GM12878 (cell line): Measurements from ENCODE around the gene CCDC120. TPM values are rescaled to one million over a fixed set of nuclear protein-coding genes. Genes with fewer than 3 reads are reported as not detected.

Experiments
- ATAC-seq: fragments of 200-7000 bp; cut with Tn5 transposase; 3 replicates; pipeline ENCODE4 v1.9.1; 2020; ENCODE audit warnings: mild to moderate bottlenecking, moderate library complexity
- BruUV-seq: library from RNA; stranded (reverse); fragments of 400-500 nt; replicated peaks from 2 replicates; lab custom pipeline; 2021; lab: Mats Ljungman, UMichigan
- CTCF ChIA-PET: fragments of 300-600 bp; sonication (Branson Sonifier 250); formaldehyde crosslinking; extraction: SDS; loops from one replicate; lab custom pipeline; 2021; ENCODE audit warnings: inconsistent platforms; lab: Yijun Ruan, JAX
- POLR2A ChIA-PET: fragments of 350-600 bp; formaldehyde crosslinking; extraction: SDS; loops from one replicate; lab custom pipeline; 2021; ENCODE audit warnings: inconsistent platforms; lab: Charles Lee
- RAD21 ChIA-PET: fragments of 300-600 bp; sonication (Branson Sonifier 250); formaldehyde crosslinking; loops from one replicate; lab custom pipeline; 2023; ENCODE audit warnings: antibody characterized with exemption; ENCODE audit not compliant: unreplicated experiment; lab: Charles Lee
- SMC1A ChIA-PET: fragments of 300-600 bp; sonication (Branson Sonifier 250); formaldehyde crosslinking; loops from one replicate; lab custom pipeline; 2023; ENCODE audit not compliant: unreplicated experiment, uncharacterized antibody; lab: Charles Lee
- DNase-seq: peaks from one replicate; pipeline ENCODE4 v3.0.0-alpha.2; 2011; ENCODE audit warnings: low read depth, low spot score
- FAIRE-seq: peaks from 3 replicates; lab custom pipeline; 2011; peaks lifted over from hg19 to GRCh38; lab: Jason Lieb, UNC
- H2AFZ ChIP-seq: 2 replicates; pipeline ENCODE4 v1.6.0; 2011; ENCODE audit warnings: low read depth, low read length, control low read depth; ENCODE audit not compliant: control insufficient read depth
- H3K27ac ChIP-seq: 2 replicates; pipeline ENCODE4 v1.5.1; 2011; ENCODE audit warnings: control low read depth; ENCODE audit not compliant: control insufficient read depth, insufficient read depth
- H3K27me3 ChIP-seq, 2 experiments: replicated peaks in 1 of 2; 2 replicates each; pipeline versions ENCODE4 v1.6.0 to v1.6.1; 2011; ENCODE audit warnings: low read length in 1 of 2; ENCODE audit not compliant: control insufficient read depth in 2 of 2, insufficient read depth in 2 of 2
- H3K36me3 ChIP-seq, 2 experiments: 2 replicates each; pipeline ENCODE4 v1.5.1; 2011; ENCODE audit warnings: low read length in 1 of 2; ENCODE audit not compliant: control insufficient read depth in 2 of 2, insufficient read depth in 2 of 2
- H3K4me1 ChIP-seq: 2 replicates; pipeline ENCODE4 v1.6.1; 2011; ENCODE audit warnings: mild to moderate bottlenecking, low read length, moderate library complexity, mixed read lengths; ENCODE audit not compliant: control insufficient read depth, insufficient read depth
- H3K4me2 ChIP-seq: 2 replicates; pipeline ENCODE4 v1.6.0; 2011; ENCODE audit warnings: control low read depth; ENCODE audit not compliant: control insufficient read depth, insufficient read depth
- H3K4me3 ChIP-seq: fragments of 200-600 bp; sonication (generic); 2 replicates; pipeline ENCODE4 v1.5.1; 2016
- H3K79me2 ChIP-seq: 2 replicates; pipeline ENCODE4 v1.6.0; 2011; ENCODE audit warnings: low read length; ENCODE audit not compliant: control insufficient read depth, insufficient read depth
- H3K9ac ChIP-seq: 2 replicates; pipeline ENCODE4 v1.8.0; 2011; ENCODE audit warnings: low read length, control low read depth, mixed read lengths; ENCODE audit not compliant: control insufficient read depth, insufficient read depth
- H3K9me3 ChIP-seq: replicated peaks from 3 replicates; pipeline ENCODE4 v1.5.1; 2011; ENCODE audit warnings: mild to moderate bottlenecking, low read length; ENCODE audit not compliant: control insufficient read depth, insufficient read depth
- H4K20me1 ChIP-seq: 2 replicates; pipeline ENCODE4 v1.6.0; 2011; ENCODE audit not compliant: control insufficient read depth, insufficient read depth
- BCL11A ChIP-seq: IDR thresholded peaks from 2 replicates; pipeline ENCODE4 v1.6.1; 2011; ENCODE audit warnings: low read depth, low read length
- CHD4 ChIP-seq: fragments of 200-600 bp; sonication (generic); IDR thresholded peaks from 2 replicates; pipeline ENCODE4 v1.6.1; 2016; ENCODE audit warnings: mild to moderate bottlenecking
- JUNB ChIP-seq: IDR thresholded peaks from 2 replicates; pipeline ENCODE4 v1.6.1; 2016; ENCODE audit warnings: antibody characterized with exemption, mild to moderate bottlenecking
- MTA2 ChIP-seq: fragments of 450-650 bp; IDR thresholded peaks from 2 replicates; pipeline ENCODE4 v1.6.1; 2016; ENCODE audit warnings: low read depth, mild to moderate bottlenecking, moderate library complexity
- NR2C2 ChIP-seq: IDR thresholded peaks from 2 replicates; pipeline ENCODE4 v1.6.1; 2011; ENCODE audit warnings: borderline replicate concordance, low read depth; ENCODE audit not compliant: control insufficient read depth, insufficient read length
- POLR2A ChIP-seq: IDR thresholded peaks from 2 replicates; pipeline ENCODE4 v1.6.1; 2011; ENCODE audit warnings: low read depth, mild to moderate bottlenecking, low read length
- REST ChIP-seq: IDR thresholded peaks from 2 replicates; pipeline ENCODE4 v1.6.1; 2012; ENCODE audit warnings: mild to moderate bottlenecking, low read depth, low read length
- SP1 ChIP-seq: IDR thresholded peaks from one replicate; pipeline ENCODE4 v1.6.1; 2011; ENCODE audit warnings: low read depth, low read length
- STAT3 ChIP-seq: IDR thresholded peaks from 2 replicates; pipeline ENCODE4 v1.6.1; 2011; ENCODE audit warnings: low read depth, low read length, improper control_type of control experiment
- WGBS: methylation state at CpG from one replicate; pipeline ENCODE4 v1.1.6; 2016; ENCODE audit warnings: low lambda C conversion rate; ENCODE audit not compliant: insufficient replicate concordance, insufficient coverage; ENCODE audit errors: missing lambda C conversion rate; 5-methylcytosine and 5-hydroxymethylcytosine counted together
- in situ Hi-C: fragments of 300-500 bp; cut with MboI; formaldehyde crosslinking; loops from 9 replicates; pipeline ENCODE4 v1.14.3; 2018; ENCODE audit warnings: mixed read lengths
- intact Hi-C: fragments of 100-400 bp; cut with micrococcal nuclease; formaldehyde crosslinking; loops from one replicate; pipeline ENCODE4 v1.14.2; 2022; ENCODE audit not compliant: unreplicated experiment
- polyA plus RNA-seq, 11 experiments: library from polyadenylated mRNA; depleted of rRNA in 4 of 11; unstranded in 6 of 11; stranded (reverse) in 5 of 11; fragments of >200 nt; fragmentation: Nextera tagmentation in 4 of 11; fragmentation: Illumina TruSeq in 1 of 11; extraction: Ambion mirVana in 4 of 11; extraction: Trizol in 1 of 11; gene quantifications; 1 replicate in 1 of 11; 2 replicates in 10 of 11; pipeline versions ENCODE4 v1.2.1 to v1.2.3, GENCODE V29; 2011 to 2016; ENCODE audit warnings: inconsistent platforms in 2 of 11, missing spikeins in 2 of 11, low read depth in 1 of 11
- total RNA-seq, 4 experiments: library from RNA; depleted of rRNA in 3 of 4; stranded (reverse); fragments of >200 nt in 3 of 4; fragmentation: Illumina TruSeq in 1 of 4; extraction: Trizol in 1 of 4; gene quantifications; 2 replicates each; pipeline versions ENCODE4 v1.2.1 to v1.2.3, GENCODE V29; 2013 to 2021

Gene CCDC120
- total and polyA plus RNA-seq, 10 of the 15 experiments (the other 5 are each of a cell fraction or from before 2014, with no cell fraction given) = 0.11 to 4.1 (median 0.76) TPM

GRCh38 chrX:49106296-49106695 is 47.5 kb downstream of the CCDC120 start:
- Histone ChIP-seq H3K27me3 (no peaks in the 10 kb centered on the region), H3K9ac (no peak overlapping the region), H3K4me1 (no peaks in the 10 kb centered on the region), H3K79me2 (no peaks in the 10 kb centered on the region), H2AFZ (no peak overlapping the region), H3K27ac (no peak overlapping the region), H3K4me3 (no peak overlapping the region), H3K36me3 (no peaks in the 10 kb centered on the region; a peak in 2 of 4 replicates), H4K20me1 (no peaks in the 10 kb centered on the region), H3K9me3 (no peaks in the 10 kb centered on the region), H3K4me2 (no peak overlapping the region)
- RAD21 ChIA-PET = no interaction called here
- no TSS peak for BruUV-seq
- DNase-seq (no peak), FAIRE-seq (no peak), ATAC-seq (no peak)
- no peak for TF ChIP-seq REST
- TF ChIP-seq JUNB = no peak
- TF ChIP-seq NR2C2 = no peak
- no peak for TF ChIP-seq MTA2
- TF ChIP-seq SP1 = no peak
- no peak for TF ChIP-seq POLR2A
- TF ChIP-seq CHD4 = no peak
- no peak for TF ChIP-seq BCL11A
- TF ChIP-seq STAT3 = no peak
- in situ Hi-C loops (no loop called here), intact Hi-C loops (no loop called here)
- SMC1A ChIA-PET = no interaction called here
- WGBS = 78% methylated on average over 4 of the region's 4 CpGs
- POLR2A ChIA-PET = no interaction called here
- CTCF ChIA-PET = interaction anchor here (0.6 to 1.1 kb wide), 2 partner anchors 35 to 58 kb away, joined by 3 read pairs; no protein-coding TSS in a partner anchor
